Measurements from ENCODE around the gene EEF1AKMT1. TPM values are rescaled to one million over a fixed set of nuclear protein-coding genes. Genes with fewer than 3 reads are reported as not detected.

Gene EEF1AKMT1
- total RNA-seq, 1 donor from 2014 or later = 16.0 TPM

- H3K4me3 ChIP-seq (ENCODE audit: low read depth, low read length) = no peak overlapping the region
- no peak for DNase-seq (ENCODE audit: low read depth)
- no peak for TF ChIP-seq CTCF (conservative IDR thresholded peaks at IDR 0.05; ENCODE audit: low read depth, low read length)
These were observed 93.2 kb downstream of the EEF1AKMT1 start for GRCh38 chr13:20680416-20681080.

GRCh38 chr13:20679879-20680278 lies 93.9 kb downstream of the EEF1AKMT1 start:
- TF ChIP-seq CTCF (conservative IDR thresholded peaks at IDR 0.05; ENCODE audit: low read depth, low read length) = no peak
- DNase-seq (ENCODE audit: low read depth) = no peak
- no peak overlapping the region for H3K4me3 ChIP-seq (ENCODE audit: low read depth, low read length)

Other genes starting within 250 kb of the EEF1AKMT1 start
- 18.7 and 41.3 TPM in 2 replicates for gene CRYL1, start 248.1 kb downstream of the EEF1AKMT1 start, total RNA-seq
- gene IFT88, start 206.8 kb downstream of the EEF1AKMT1 start, total RNA-seq = 9.3 and 15.2 TPM in 2 replicates
- gene IL17D, start 70.3 kb downstream of the EEF1AKMT1 start, total RNA-seq = 0.22 and 0.35 TPM in 2 replicates
- gene XPO4, start 128.8 kb upstream of the EEF1AKMT1 start, total RNA-seq = 11.8 and 20.0 TPM in 2 replicates

Data from epithelial cell of proximal tubule (primary cell).